Measurements from ENCODE around the gene CASP1. TPM values are rescaled to one million over a fixed set of nuclear protein-coding genes. Genes with fewer than 3 reads are reported as not detected.

CASP1 gene
- total RNA-seq, 1 donor from 2014 or later: not detected

GRCh38 chr11:105057432-105057831 lies 22.5 kb upstream of the CASP1 start:
- no peaks in the 10 kb centered on the region for H3K4me1 Mint-ChIP-seq (ENCODE audit: low read depth)
- no peak for TF ChIP-seq CTCF (IDR thresholded peaks at IDR 0.05)
- H3K27me3 Mint-ChIP-seq (ENCODE audit: low read depth): peaks cover 12% of the 10 kb centered on the region
- DNase-seq (ENCODE audit: low spot score): no peak
- no peak overlapping the region for H3K27ac Mint-ChIP-seq (ENCODE audit: unreplicated experiment)
- peaks cover 7% of the 10 kb centered on the region for H3K9me3 Mint-ChIP-seq (ENCODE audit: low read depth)
- no peaks in the 10 kb centered on the region for H3K36me3 Mint-ChIP-seq (ENCODE audit: low read depth)
- no peak overlapping the region for H3K4me3 Mint-ChIP-seq (ENCODE audit: unreplicated experiment)

- no peak for TF ChIP-seq CTCF (IDR thresholded peaks at IDR 0.05)
- Mint-ChIP-seq H3K27ac (ENCODE audit: unreplicated experiment) (no peak overlapping the region), H3K36me3 (ENCODE audit: low read depth) (no peaks in the 10 kb centered on the region), H3K9me3 (ENCODE audit: low read depth) (peaks cover 12% of the 10 kb centered on the region), H3K4me1 (ENCODE audit: low read depth) (no peaks in the 10 kb centered on the region), H3K27me3 (ENCODE audit: low read depth) (peaks cover 10% of the 10 kb centered on the region), H3K4me3 (ENCODE audit: unreplicated experiment) (no peak overlapping the region)
- DNase-seq (ENCODE audit: low spot score): no peak
Observed at GRCh38 chr11:105056446-105056845, 21.5 kb upstream of the CASP1 start.

- no peak for TF ChIP-seq CTCF (IDR thresholded peaks at IDR 0.05)
- H3K36me3 Mint-ChIP-seq (ENCODE audit: low read depth): no peaks in the 10 kb centered on the region
- H3K4me3 Mint-ChIP-seq (ENCODE audit: unreplicated experiment): no peak overlapping the region
- H3K27me3 Mint-ChIP-seq (ENCODE audit: low read depth): peaks cover 6% of the 10 kb centered on the region
- H3K27ac Mint-ChIP-seq (ENCODE audit: unreplicated experiment): no peak overlapping the region
- no peaks in the 10 kb centered on the region for H3K4me1 Mint-ChIP-seq (ENCODE audit: low read depth)
- H3K9me3 Mint-ChIP-seq (ENCODE audit: low read depth): peaks cover 5% of the 10 kb centered on the region
- DNase-seq (ENCODE audit: low spot score): no peak
Observed at GRCh38 chr11:105054723-105055493, 20.0 kb upstream of the CASP1 start.

GRCh38 chr11:105052487-105052886 lies 17.5 kb upstream of the CASP1 start:
- no peaks in the 10 kb centered on the region for H3K36me3 Mint-ChIP-seq (ENCODE audit: low read depth)
- H3K4me1 Mint-ChIP-seq (ENCODE audit: low read depth): peaks cover 2% of the 10 kb centered on the region
- no peak overlapping the region for H3K27ac Mint-ChIP-seq (ENCODE audit: unreplicated experiment)
- no peak for DNase-seq (ENCODE audit: low spot score)
- peaks cover 6% of the 10 kb centered on the region for H3K27me3 Mint-ChIP-seq (ENCODE audit: low read depth)
- no peak overlapping the region for H3K4me3 Mint-ChIP-seq (ENCODE audit: unreplicated experiment)
- peaks cover 5% of the 10 kb centered on the region for H3K9me3 Mint-ChIP-seq (ENCODE audit: low read depth)
- no peak for TF ChIP-seq CTCF (IDR thresholded peaks at IDR 0.05)

GRCh38 chr11:105051559-105051958 lies 16.6 kb upstream of the CASP1 start:
- H3K4me3 Mint-ChIP-seq (ENCODE audit: unreplicated experiment): no peak overlapping the region
- peaks cover 3% of the 10 kb centered on the region for H3K27me3 Mint-ChIP-seq (ENCODE audit: low read depth)
- TF ChIP-seq CTCF (IDR thresholded peaks at IDR 0.05): no peak
- H3K9me3 Mint-ChIP-seq (ENCODE audit: low read depth): peaks cover 5% of the 10 kb centered on the region
- no peaks in the 10 kb centered on the region for H3K36me3 Mint-ChIP-seq (ENCODE audit: low read depth)
- peaks cover 11% of the 10 kb centered on the region for H3K4me1 Mint-ChIP-seq (ENCODE audit: low read depth)
- H3K27ac Mint-ChIP-seq (ENCODE audit: unreplicated experiment): no peak overlapping the region
- no peak for DNase-seq (ENCODE audit: low spot score)
